Skin of body (tissue), 3 donors: Measurements from ENCODE around the gene ATP11C. TPM values are rescaled to one million over a fixed set of nuclear protein-coding genes. Genes with fewer than 3 reads are reported as not detected.
"Not testable (repeated sequence)": the region's sequence is repeated elsewhere in the genome, so short reads cannot be mapped to it uniquely, and the experiment has no call there.

Source experiments
- DNase-seq: peaks from one replicate; lab custom pipeline; 2025; lab: John Stamatoyannopoulos, UW
- small RNA-seq: library from RNA; depleted of rRNA; stranded (forward); fragments of <200 nt; gene quantifications from one replicate; pipeline ENCODE3, GENCODE V24; 2014; ENCODE audit warnings: low replicate concordance
- total RNA-seq: library from RNA; depleted of rRNA; stranded (reverse); fragments of >200 nt; gene quantifications from one replicate; pipeline ENCODE4 v1.2.3, GENCODE V29; 2014

Gene ATP11C
- total RNA-seq, 1 donor from 2014 or later, result 27.9 TPM

GRCh38 chrX:139724626-139725025, 208.2 kb downstream of the ATP11C start:
- no peak for DNase-seq

DNA sequence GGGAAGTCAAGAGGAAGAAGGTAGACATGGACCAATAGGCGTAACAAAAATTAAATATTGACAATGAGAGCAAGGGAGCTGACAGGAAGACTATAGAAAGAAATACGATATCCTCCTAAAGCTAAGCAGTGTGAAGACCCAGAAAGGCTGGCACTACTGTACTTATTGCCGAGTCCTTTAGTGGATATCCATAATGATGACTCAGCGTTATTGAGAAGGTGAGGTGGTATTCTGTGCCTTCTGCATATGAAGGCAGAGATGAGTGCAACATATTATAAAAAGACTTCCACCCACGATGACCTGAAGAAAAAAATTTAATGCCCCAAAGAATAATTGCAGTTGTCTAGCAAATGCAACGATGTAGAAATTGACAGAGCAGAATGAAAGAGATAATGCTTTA, 211.9 kb downstream of the ATP11C start:
- no peak for DNase-seq

GRCh38 chrX:139720136-139720535, 212.7 kb downstream of the ATP11C start:
- DNase-seq, result no peak

DNA sequence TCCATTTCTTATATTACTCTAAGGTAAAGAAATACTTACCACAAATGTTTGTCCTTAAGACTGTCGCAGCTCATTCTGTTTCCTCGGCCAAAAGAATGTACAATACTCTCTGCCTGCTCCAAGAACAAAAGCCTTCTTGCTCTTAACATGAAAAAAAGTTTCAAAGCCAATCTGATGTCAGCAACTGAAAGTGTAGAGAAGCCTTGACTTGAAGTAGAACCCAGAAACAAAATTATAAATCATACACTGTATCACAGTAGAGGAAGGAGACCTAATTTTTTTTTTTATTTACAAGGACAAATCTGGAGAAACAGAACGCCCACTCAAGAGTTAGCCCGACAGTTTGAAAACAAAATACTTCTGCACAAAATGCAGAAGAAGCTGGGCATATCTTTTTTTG, 224.8 kb downstream of the ATP11C start, which contains the start of gene MCF2:
MCF2 (minus strand) TSS at position 101 of the 400 bp plus-strand sequence. CDS start 56,423 bp downstream, outside the sequence.
- DNase-seq, result no peak

GRCh38 chrX:139702658-139703057, 230.2 kb downstream of the ATP11C start:
- DNase-seq, result no peak

GRCh38 chrX:139692908-139693307, 239.9 kb downstream of the ATP11C start:
- no peak for DNase-seq

GRCh38 chrX:139692506-139692849, 240.4 kb downstream of the ATP11C start:
- DNase-seq, result no peak

DNA sequence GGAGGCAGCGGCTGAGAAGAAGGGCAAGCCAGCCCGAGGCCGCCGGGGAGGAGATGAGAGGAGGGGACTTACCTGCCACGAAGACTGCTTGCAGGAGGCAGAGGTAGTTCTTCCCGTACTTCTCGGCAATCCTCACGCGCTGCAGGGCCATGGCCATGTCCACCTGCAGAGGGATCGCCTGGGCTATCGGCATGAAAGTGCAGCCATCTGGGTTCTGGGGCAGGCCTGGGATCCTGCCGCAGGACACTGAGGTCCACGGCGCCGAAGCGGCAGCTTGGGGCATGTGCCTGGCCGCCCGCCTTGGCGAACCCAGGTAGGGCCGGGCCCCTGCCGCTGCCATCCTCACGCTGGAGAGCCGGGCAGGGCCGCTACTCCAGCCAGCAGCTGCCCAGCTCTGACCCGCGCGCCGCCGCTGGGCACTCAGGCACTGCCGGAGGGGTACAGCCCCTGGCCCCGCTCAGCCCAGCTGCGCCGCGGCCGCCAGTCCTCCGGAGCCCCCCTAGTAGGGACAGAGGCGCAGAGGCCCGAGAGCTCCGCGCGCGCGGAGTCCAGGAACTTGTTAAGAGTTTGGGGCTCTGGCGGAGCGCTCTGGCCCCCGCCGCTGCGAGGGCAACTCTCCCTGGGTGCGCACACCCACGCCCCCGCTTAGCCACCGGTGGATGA, 240.9 kb downstream of the ATP11C start:
- no peak for DNase-seq

GRCh38 chrX:139691493-139691842, 241.4 kb downstream of the ATP11C start:
- no peak for DNase-seq

DNA sequence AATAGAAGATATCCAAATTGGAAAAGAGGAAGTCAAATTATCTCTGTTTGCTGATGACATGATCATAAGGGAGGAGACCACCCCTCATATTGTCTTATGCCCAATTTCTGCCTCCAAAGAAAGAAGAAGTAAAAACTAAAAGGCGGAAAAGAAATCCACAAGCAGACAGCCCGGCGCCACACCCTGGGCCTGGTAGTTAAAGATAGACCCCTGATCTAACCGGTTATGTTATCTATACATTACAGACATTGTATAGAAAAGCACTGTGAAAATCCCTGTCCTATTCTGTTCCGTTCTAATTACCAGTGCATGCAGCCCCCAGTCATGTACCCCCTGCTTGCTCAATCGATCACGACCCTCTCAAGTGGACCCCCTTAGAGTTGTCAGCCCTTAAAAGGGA, 247.7 kb downstream of the ATP11C start:
- DNase-seq, result not testable (repeated sequence)

GRCh38 chrX:139680356-139680755, 252.5 kb downstream of the ATP11C start:
- no peak for DNase-seq

Small RNA genes within 50 kb of the gene (small RNA-seq; reads per million reads assigned to genes)
- gene MIR505 (7.0 reads per million, percentile 92 among the genes with 10 or more reads in this experiment), gene RF00425 (0.14 reads per million), gene RF01210 (not detected), gene RNU6ATAC23P (not detected)

Other genes with a start within 250 kb of the ATP11C start
- 0.20 TPM for gene MCF2, start 224.9 kb downstream of the ATP11C start, total RNA-seq
- gene CXorf66, start 32.5 kb upstream of the ATP11C start, total RNA-seq, result not detected